Parathyroid adenoma (tissue), 2 donors: Measurements from ENCODE around the gene RRBP1.

ENCODE experiments used
- H2AFZ ChIP-seq: fragments of 300-600 bp; sonication (generic); one replicate; pipeline ENCODE4 v1.7.0; 2017; ENCODE audit warnings: antibody characterized with exemption, mild to moderate bottlenecking
- H3K27ac ChIP-seq: fragments of 300-600 bp; sonication (generic); one replicate; pipeline ENCODE4 v1.7.0; 2017
- H3K27me3 ChIP-seq: fragments of 300-600 bp; sonication (generic); one replicate; pipeline ENCODE4 v1.7.0; 2017; ENCODE audit warnings: low read length; ENCODE audit not compliant: control insufficient read depth, insufficient read depth
- H3K36me3 ChIP-seq: fragments of 300-600 bp; sonication (generic); one replicate; pipeline ENCODE4 v1.7.0; 2017; ENCODE audit warnings: low read length; ENCODE audit not compliant: control insufficient read depth, insufficient read depth
- H3K4me1 ChIP-seq: fragments of 300-600 bp; sonication (generic); one replicate; pipeline ENCODE4 v1.7.0; 2017; ENCODE audit warnings: control low read depth
- H3K4me2 ChIP-seq: fragments of 300-600 bp; sonication (generic); one replicate; pipeline ENCODE4 v1.7.0; 2017; ENCODE audit warnings: low read length
- H3K4me3 ChIP-seq: fragments of 300-600 bp; sonication (generic); one replicate; pipeline ENCODE4 v1.7.0; 2017; ENCODE audit warnings: low read depth, low read length
- H3K79me2 ChIP-seq: fragments of 300-600 bp; sonication (generic); one replicate; pipeline ENCODE4 v1.7.0; 2017; ENCODE audit warnings: control low read depth
- H3K9ac ChIP-seq: fragments of 300-600 bp; sonication (generic); one replicate; pipeline ENCODE4 v1.7.0; 2017; ENCODE audit warnings: mild to moderate bottlenecking
- H3K9me3 ChIP-seq: fragments of 300-600 bp; sonication (generic); one replicate; pipeline ENCODE4 v1.7.0; 2017; ENCODE audit warnings: low read length; ENCODE audit not compliant: control insufficient read depth
- TF ChIP-seq, protein P1 (sequence below): fragments of 300-600 bp; sonication (generic); IDR thresholded peaks from one replicate; pipeline ENCODE4 v1.7.0; 2017; ENCODE audit warnings: antibody characterized with exemption, mild to moderate bottlenecking
- donor health status: primary hyperparathyroidism.

The RRBP1 gene

DNA sequence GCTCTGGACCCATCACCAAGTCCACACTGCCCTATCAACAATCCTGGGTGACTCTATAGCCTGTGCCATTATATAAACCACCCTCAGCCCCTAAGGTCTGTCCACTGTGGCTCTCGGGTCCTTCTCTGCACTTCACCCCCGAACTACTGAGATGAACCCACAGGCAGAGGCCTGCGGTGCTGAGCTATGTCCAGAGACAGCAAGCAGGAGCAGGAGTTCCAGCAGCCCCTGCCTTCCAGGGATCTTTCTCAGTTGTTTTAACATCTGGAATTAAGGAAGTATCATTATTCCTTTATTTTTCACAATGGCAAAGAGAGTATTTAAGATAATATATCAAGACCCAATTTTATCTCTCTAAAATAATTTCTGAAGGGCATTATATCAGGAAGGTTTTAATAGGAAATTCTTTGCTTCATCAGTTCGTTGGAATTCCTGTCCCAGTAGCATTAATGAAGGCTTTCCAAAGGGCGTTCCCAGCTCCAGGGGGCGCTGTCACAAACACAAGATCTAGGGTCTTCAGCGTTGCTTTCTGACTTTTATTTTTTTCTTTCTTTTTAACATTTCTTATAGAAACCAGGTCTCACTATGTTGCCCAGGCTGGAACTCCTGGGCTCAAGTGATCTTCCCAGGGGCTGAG, 27.3 kb downstream of the RRBP1 start:
- peaks cover 8% of the 10 kb centered on the region for H3K4me1 ChIP-seq
- no peaks in the 10 kb centered on the region for H3K36me3 ChIP-seq
- TF ChIP-seq, protein P1, sequence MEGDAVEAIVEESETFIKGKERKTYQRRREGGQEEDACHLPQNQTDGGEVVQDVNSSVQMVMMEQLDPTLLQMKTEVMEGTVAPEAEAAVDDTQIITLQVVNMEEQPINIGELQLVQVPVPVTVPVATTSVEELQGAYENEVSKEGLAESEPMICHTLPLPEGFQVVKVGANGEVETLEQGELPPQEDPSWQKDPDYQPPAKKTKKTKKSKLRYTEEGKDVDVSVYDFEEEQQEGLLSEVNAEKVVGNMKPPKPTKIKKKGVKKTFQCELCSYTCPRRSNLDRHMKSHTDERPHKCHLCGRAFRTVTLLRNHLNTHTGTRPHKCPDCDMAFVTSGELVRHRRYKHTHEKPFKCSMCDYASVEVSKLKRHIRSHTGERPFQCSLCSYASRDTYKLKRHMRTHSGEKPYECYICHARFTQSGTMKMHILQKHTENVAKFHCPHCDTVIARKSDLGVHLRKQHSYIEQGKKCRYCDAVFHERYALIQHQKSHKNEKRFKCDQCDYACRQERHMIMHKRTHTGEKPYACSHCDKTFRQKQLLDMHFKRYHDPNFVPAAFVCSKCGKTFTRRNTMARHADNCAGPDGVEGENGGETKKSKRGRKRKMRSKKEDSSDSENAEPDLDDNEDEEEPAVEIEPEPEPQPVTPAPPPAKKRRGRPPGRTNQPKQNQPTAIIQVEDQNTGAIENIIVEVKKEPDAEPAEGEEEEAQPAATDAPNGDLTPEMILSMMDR: peak; percentile 60
- no peak overlapping the region for H3K4me3 ChIP-seq
- no peak overlapping the region for H3K9ac ChIP-seq
- no peak overlapping the region for H3K4me2 ChIP-seq
- H3K27ac ChIP-seq: no peak overlapping the region
- H3K27me3 ChIP-seq: no peaks in the 10 kb centered on the region
- peaks cover 40% of the 10 kb centered on the region for H3K79me2 ChIP-seq
- H2AFZ ChIP-seq: no peak overlapping the region
- no peaks in the 10 kb centered on the region for H3K9me3 ChIP-seq

DNA sequence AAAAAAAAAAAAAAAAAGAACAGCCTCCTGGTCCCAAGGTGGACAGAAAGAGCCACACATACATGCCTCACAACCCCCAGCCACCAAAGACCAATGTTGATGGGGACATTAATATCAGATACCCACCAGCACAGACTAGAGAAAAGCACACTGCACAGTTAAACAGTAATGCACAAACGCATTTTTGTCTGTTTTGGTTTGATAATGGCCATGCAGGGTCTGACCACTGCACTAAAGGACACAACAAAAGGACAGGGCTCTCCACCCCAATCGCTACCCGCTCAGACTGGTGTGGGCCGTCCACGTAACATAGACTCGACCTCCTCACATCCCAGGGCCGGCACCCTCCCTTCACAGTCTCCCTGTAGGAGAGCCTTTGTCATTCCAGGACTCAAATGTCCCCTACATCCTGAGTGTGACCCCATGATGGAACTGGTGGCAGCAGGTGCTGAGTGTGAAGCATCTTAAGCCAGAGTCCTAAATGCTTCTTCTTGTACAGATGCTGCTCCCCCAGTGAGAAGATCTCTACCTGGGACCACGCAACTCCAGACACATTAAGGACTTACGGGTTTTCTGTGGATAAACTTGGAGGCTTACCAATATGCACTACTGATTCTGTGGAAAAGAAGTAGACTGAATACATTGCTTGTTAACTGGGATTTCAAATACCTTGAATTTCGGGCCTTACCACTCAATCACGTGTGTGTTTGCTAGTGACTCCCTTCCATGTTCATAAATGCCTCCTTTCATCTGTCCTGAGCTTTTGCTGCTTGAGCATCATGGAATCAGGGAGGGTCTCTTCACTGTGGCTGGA, 28.0 kb downstream of the RRBP1 start:
- H3K36me3 ChIP-seq: no peaks in the 10 kb centered on the region
- no peak overlapping the region for H2AFZ ChIP-seq
- H3K4me1 ChIP-seq: peaks cover 11% of the 10 kb centered on the region
- no peaks in the 10 kb centered on the region for H3K9me3 ChIP-seq
- no peak overlapping the region for H3K9ac ChIP-seq
- no peak overlapping the region for H3K4me3 ChIP-seq
- TF ChIP-seq, protein P1: no peak
- peaks cover 38% of the 10 kb centered on the region for H3K79me2 ChIP-seq
- no peak overlapping the region for H3K4me2 ChIP-seq
- no peaks in the 10 kb centered on the region for H3K27me3 ChIP-seq
- no peak overlapping the region for H3K27ac ChIP-seq

DNA sequence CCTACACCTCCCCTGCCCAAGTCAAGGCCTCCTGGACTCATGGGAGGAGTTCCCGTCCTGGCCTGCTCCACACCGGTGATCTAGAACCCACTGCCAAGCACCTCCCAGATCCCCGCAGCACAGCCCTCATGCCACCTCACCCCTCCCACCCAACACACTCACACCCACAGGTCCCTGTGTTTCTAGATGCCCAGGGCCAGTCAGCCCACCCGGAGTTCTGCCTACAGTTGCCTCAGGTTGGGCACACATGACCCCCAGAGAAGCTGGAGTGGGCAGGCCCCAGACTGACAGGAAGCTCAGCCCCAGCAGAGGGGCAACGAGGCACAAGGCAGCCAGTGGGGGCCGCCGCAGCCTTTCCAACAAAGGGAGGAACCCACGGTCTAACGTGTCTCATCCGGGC, 29.6 kb downstream of the RRBP1 start:
- Histone ChIP-seq H3K36me3 (no peaks in the 10 kb centered on the region), H3K9ac (no peak overlapping the region), H3K27ac (no peak overlapping the region), H3K4me3 (no peak overlapping the region), H3K27me3 (no peaks in the 10 kb centered on the region), H3K79me2 (peaks cover 52% of the 10 kb centered on the region), H3K4me1 (peaks cover 23% of the 10 kb centered on the region), H3K4me2 (no peak overlapping the region), H2AFZ (no peak overlapping the region), H3K9me3 (no peaks in the 10 kb centered on the region)
- TF ChIP-seq, protein P1: no peak

DNA sequence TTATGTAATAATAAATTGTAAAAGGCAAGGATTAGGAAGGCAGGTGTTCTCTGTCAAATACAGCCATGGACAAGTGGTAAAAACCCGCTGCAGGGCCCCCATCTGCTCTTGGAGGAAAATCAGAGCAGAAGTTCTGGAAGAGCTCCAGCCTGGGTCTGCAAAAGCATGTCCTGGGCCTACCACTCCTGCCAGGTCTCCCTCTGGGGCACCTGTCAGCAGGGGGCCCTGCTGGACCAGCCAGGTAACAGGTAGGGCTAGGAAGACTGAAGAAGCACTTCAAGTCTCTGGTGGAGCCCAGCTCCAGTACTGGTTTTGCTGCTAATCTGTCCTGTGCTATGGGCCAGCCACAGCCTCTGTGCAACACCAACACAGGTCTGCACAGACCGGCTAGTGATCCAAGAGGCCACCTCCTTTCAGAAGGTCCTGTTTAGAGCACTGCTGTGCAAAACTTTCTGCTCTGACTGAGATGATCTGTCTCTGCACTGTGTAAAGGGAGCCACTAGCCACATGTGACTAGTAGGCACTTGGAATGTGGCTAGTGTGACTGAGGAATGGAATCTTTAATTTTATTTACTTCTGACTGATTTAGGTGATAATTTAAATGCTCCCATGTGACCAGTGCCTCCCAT, 30.2 kb downstream of the RRBP1 start:
- H3K36me3 ChIP-seq: no peaks in the 10 kb centered on the region
- no peaks in the 10 kb centered on the region for H3K9me3 ChIP-seq
- no peak overlapping the region for H3K9ac ChIP-seq
- TF ChIP-seq, protein P1: peak; percentile 31
- H3K4me1 ChIP-seq: peaks cover 27% of the 10 kb centered on the region
- no peak overlapping the region for H3K27ac ChIP-seq
- no peaks in the 10 kb centered on the region for H3K27me3 ChIP-seq
- no peak overlapping the region for H2AFZ ChIP-seq
- H3K79me2 ChIP-seq: peaks cover 57% of the 10 kb centered on the region
- H3K4me2 ChIP-seq: no peak overlapping the region
- no peak overlapping the region for H3K4me3 ChIP-seq
